Mammary epithelial cell (primary cell): ENCODE measurements around the gene EMCN.

Source experiments
- EZH2 ChIP-seq: IDR thresholded peaks from 2 replicates; pipeline ENCODE4 v1.6.1; 2012; ENCODE audit warnings: low read length, inconsistent platforms, borderline replicate concordance
- TF ChIP-seq, protein P1 (sequence below), 2 donors: IDR thresholded peaks in 1 of 2; conservative IDR thresholded peaks in 1 of 2; 2 replicates each; pipeline ENCODE4 v1.5.1; 2011 to 2012; ENCODE audit warnings: inconsistent platforms in 2 of 2, low read length in 2 of 2, mild to moderate bottlenecking in 2 of 2, control low read depth in 1 of 2, low read depth in 1 of 2; ENCODE audit not compliant: insufficient read depth in 1 of 2; ENCODE audit errors: extremely low read depth in 1 of 2

DNA sequence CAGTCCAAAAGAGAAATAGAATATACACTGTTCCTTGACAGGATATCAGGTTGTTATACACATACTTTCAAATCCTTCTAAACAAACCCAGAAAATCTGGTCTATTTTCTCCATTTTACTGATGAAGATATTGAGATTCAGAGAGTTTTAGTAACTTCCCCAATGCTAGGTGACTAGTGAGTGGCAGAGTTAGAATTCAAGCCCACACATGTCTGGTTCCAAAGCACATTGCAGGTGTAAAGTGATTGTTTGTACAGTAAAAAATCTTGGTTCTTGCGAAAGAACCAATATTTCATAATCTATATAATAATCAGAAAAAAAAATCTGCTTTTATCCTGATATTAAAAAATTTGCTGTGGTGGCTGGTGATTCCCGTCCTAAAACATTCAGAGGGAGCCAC lies 39.5 kb upstream of the EMCN start:
- TF ChIP-seq, protein P1, sequence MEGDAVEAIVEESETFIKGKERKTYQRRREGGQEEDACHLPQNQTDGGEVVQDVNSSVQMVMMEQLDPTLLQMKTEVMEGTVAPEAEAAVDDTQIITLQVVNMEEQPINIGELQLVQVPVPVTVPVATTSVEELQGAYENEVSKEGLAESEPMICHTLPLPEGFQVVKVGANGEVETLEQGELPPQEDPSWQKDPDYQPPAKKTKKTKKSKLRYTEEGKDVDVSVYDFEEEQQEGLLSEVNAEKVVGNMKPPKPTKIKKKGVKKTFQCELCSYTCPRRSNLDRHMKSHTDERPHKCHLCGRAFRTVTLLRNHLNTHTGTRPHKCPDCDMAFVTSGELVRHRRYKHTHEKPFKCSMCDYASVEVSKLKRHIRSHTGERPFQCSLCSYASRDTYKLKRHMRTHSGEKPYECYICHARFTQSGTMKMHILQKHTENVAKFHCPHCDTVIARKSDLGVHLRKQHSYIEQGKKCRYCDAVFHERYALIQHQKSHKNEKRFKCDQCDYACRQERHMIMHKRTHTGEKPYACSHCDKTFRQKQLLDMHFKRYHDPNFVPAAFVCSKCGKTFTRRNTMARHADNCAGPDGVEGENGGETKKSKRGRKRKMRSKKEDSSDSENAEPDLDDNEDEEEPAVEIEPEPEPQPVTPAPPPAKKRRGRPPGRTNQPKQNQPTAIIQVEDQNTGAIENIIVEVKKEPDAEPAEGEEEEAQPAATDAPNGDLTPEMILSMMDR (conservative IDR thresholded peaks at IDR 0.05 in 1 of 2, IDR thresholded peaks at IDR 0.05 in 1 of 2; ENCODE audit: extremely low read depth in 1 of 2, insufficient read depth in 1 of 2, low read depth in 1 of 2, low read length in 2 of 2): no peak
- no peak for TF ChIP-seq EZH2
